ENCODE measurements around the gene ELP5. TPM values are rescaled to one million over a fixed set of nuclear protein-coding genes. Genes with fewer than 3 reads are reported as not detected.
A peak's percentile ranks its signal among the peaks of the same experiment; 100 is the strongest.

The ELP5 gene
- total and polyA plus RNA-seq, 2 donors (not counting 1 experiment from before 2014, with no cell fraction given): 48.0 to 69.9 TPM

GRCh38 chr17:7281953-7282751 is 30.1 kb downstream of the ELP5 start:
- peaks cover 0 to 50% (median 13%) of the 10 kb centered on the region in 4 experiments for H3K27me3 ChIP-seq (replicated peaks in 1 of 4; ENCODE audit: control extremely low read depth in 1 of 4, control insufficient read depth in 3 of 4, insufficient read depth in 4 of 4, low read length in 3 of 4)
- POLR2A ChIA-PET: interaction anchor here (0.6 to 1.8 kb wide), 6 partner anchors 12 to 280 kb away, joined by 3 to 7 read pairs (median 4); no protein-coding TSS in a partner anchor
- H3K79me2 ChIP-seq (ENCODE audit: control insufficient read depth, insufficient read depth, low read length): no peaks in the 10 kb centered on the region
- Mint-ChIP-seq H3K27ac (no peak overlapping the region), H3K27me3 (peaks cover 29% of the 10 kb centered on the region), H3K4me3 (peak overlapping the region; percentile 92), H3K9me3 (ENCODE audit: insufficient read depth) (no peaks in the 10 kb centered on the region), H3K4me1 (peaks cover 20% of the 10 kb centered on the region)
- ATAC-seq (ENCODE audit: low read depth) (no peak), DNase-seq (peak; percentile 47)
- peaks cover 20 to 31% of the 10 kb centered on the region in 2 donors for H3K4me1 ChIP-seq (ENCODE audit: control insufficient read depth in 2 of 2, insufficient read depth in 2 of 2, low read length in 2 of 2)
- intact Hi-C loops (cut with micrococcal nuclease): loop anchor here (2.0 kb wide), 1 partner anchor 19 kb away; the partner anchor contains the start of gene CLDN7
- H3K4me2 ChIP-seq (replicated peaks; ENCODE audit: low read depth, low read length, poor library complexity, severe bottlenecking): peak overlapping the region; percentile 98
- H3K9me3 ChIP-seq (ENCODE audit: control extremely low read depth in 1 of 3, control insufficient read depth in 2 of 3, insufficient read depth in 1 of 3, low read length in 2 of 3): peaks cover 0 to 18% (median 0%) of the 10 kb centered on the region in 3 donors
- no peaks in the 10 kb centered on the region for H3K36me3 ChIP-seq (replicated peaks in 1 of 2; ENCODE audit: control extremely low read depth in 1 of 2, control insufficient read depth in 1 of 2, extremely low read depth in 1 of 2, insufficient read depth in 2 of 2, low read length in 1 of 2)
- H3K9ac ChIP-seq (ENCODE audit: low read length): peak overlapping the region; percentile 67
- 7% methylated on average over 36 of the region's 43 CpGs for WGBS (ENCODE audit: insufficient coverage)
- no peaks in the 10 kb centered on the region for H4K20me1 ChIP-seq (ENCODE audit: control insufficient read depth, insufficient read depth, low read length, poor library complexity, severe bottlenecking)
- TF ChIP-seq EZH2 (IDR thresholded peaks at IDR 0.05; ENCODE audit: borderline replicate concordance, insufficient read depth, low read depth, low read length, poor library complexity, severe bottlenecking) (no peak), CTCF (IDR thresholded peaks at IDR 0.05) (no peak)
- peak overlapping the region; percentile 64 for H2AFZ ChIP-seq (ENCODE audit: insufficient read depth, low read depth, low read length, poor library complexity, severe bottlenecking)
- H3K4me3 ChIP-seq (ENCODE audit: control extremely low read depth in 1 of 5, extremely low read depth in 1 of 5, insufficient read depth in 1 of 5, low read depth in 2 of 5, low read length in 4 of 5): peak overlapping the region in 4 of 5 experiments; percentile 36 to 69 (median 54)
- no peak overlapping the region for H3K27ac ChIP-seq (ENCODE audit: low read length in 2 of 2)
- CTCF ChIA-PET: interaction anchor here (0.7 to 10.9 kb wide), 7 partner anchors 9 to 236 kb away, joined by 3 to 115 read pairs (median 7); partner anchors contain the start of genes ACADVL and DLG4

Measured in B cell (primary cell).